Progenitor cell of endocrine pancreas (in vitro differentiated cells): ENCODE data around the gene TIMM29. TPM values are rescaled to one million over a fixed set of nuclear protein-coding genes. Genes with fewer than 3 reads are reported as not detected.
"Not testable (repeated sequence)": the region's sequence is repeated elsewhere in the genome, so short reads cannot be mapped to it uniquely, and the experiment has no call there.

Experiments used
- DNase-seq: peaks from one replicate; pipeline ENCODE4 v3.0.0; 2021; ENCODE audit warnings: low spot score; ENCODE audit not compliant: unreplicated experiment
- H3K27ac Mint-ChIP-seq: 2 replicates; pipeline ENCODE4 v1.8.0; 2021; ENCODE audit warnings: mild to moderate bottlenecking, moderate library complexity, mixed read lengths
- H3K27me3 Mint-ChIP-seq: 2 replicates; pipeline ENCODE4 v1.8.0; 2021; ENCODE audit warnings: mixed read lengths
- H3K36me3 Mint-ChIP-seq: 2 replicates; pipeline ENCODE4 v1.8.0; 2022; ENCODE audit warnings: mixed read lengths; ENCODE audit not compliant: insufficient read depth
- H3K4me1 Mint-ChIP-seq: 2 replicates; pipeline ENCODE4 v1.8.0; 2021; ENCODE audit warnings: low read depth, mixed read lengths
- H3K4me3 Mint-ChIP-seq: 2 replicates; pipeline ENCODE4 v1.8.0; 2021; ENCODE audit warnings: low read depth, mild to moderate bottlenecking, moderate library complexity, mixed read lengths
- H3K9me3 Mint-ChIP-seq: 2 replicates; pipeline ENCODE4 v1.8.0; 2021; ENCODE audit warnings: low read depth, mixed read lengths
- CTCF ChIP-seq: fragments of 200-600 bp; sonication (generic); IDR thresholded peaks from one replicate; pipeline ENCODE4 v1.5.0; 2021; ENCODE audit warnings: antibody characterized with exemption, mild to moderate bottlenecking; ENCODE audit not compliant: unreplicated experiment
- total RNA-seq: library from RNA; stranded (reverse); gene quantifications from 2 replicates; pipeline ENCODE4 v1.2.1, GENCODE V29; 2021

TIMM29 gene
- total RNA-seq, 1 donor from 2014 or later, result 29.4 TPM

GRCh38 chr19:10952809-10953208 is 24.2 kb downstream of the TIMM29 start:
- Mint-ChIP-seq H3K27me3 (no peaks in the 10 kb centered on the region), H3K27ac (no peak overlapping the region), H3K36me3 (no peaks in the 10 kb centered on the region), H3K4me1 (no peaks in the 10 kb centered on the region), H3K4me3 (no peak overlapping the region), H3K9me3 (no peaks in the 10 kb centered on the region)
- no peak for TF ChIP-seq CTCF
- DNase-seq, result no peak

GRCh38 chr19:10959277-10959968 is 30.8 kb downstream of the TIMM29 start:
- not testable (repeated sequence) for H3K27me3 Mint-ChIP-seq, DNase-seq, H3K9me3 Mint-ChIP-seq, H3K36me3 Mint-ChIP-seq
- Mint-ChIP-seq H3K27ac (peak overlapping the region; percentile 98), H3K4me1 (peaks cover 14% of the 10 kb centered on the region), H3K4me3 (peak overlapping the region; percentile 81)

- no peak for TF ChIP-seq CTCF
Observed at GRCh38 chr19:10960314-10961072, 31.9 kb downstream of the TIMM29 start, which contains the start of gene SMARCA4. TSS of gene SMARCA4 (plus strand) at chr19:10961030. CDS start at chr19:10984152, 23,122 bp downstream.

GRCh38 chr19:10961073-10961860 is 32.7 kb downstream of the TIMM29 start:
- H3K9me3 Mint-ChIP-seq, result no peaks in the 10 kb centered on the region
- peak overlapping the region; percentile 97 for H3K27ac Mint-ChIP-seq
- no peaks in the 10 kb centered on the region for H3K27me3 Mint-ChIP-seq
- TF ChIP-seq CTCF, result no peak
- peak overlapping the region; percentile 89 for H3K4me3 Mint-ChIP-seq
- no peak for DNase-seq
- H3K36me3 Mint-ChIP-seq, result peaks cover 6% of the 10 kb centered on the region
- H3K4me1 Mint-ChIP-seq, result peaks cover 21% of the 10 kb centered on the region

More at GRCh38 chr19:10960314-10961072, 31.9 kb downstream of the TIMM29 start, which contains the start of gene SMARCA4:
- Mint-ChIP-seq H3K9me3 (no peaks in the 10 kb centered on the region), H3K27me3 (no peaks in the 10 kb centered on the region), H3K27ac (peak within 1 kb of the TSS; percentile 98), H3K36me3 (peaks cover 4% of the 10 kb centered on the region), H3K4me1 (peaks cover 18% of the 10 kb centered on the region), H3K4me3 (peak within 1 kb of the TSS; percentile 89)
- DNase-seq, result peak; percentile 99

GRCh38 chr19:10962863-10963262 is 34.3 kb downstream of the TIMM29 start:
- Mint-ChIP-seq H3K9me3 (no peaks in the 10 kb centered on the region), H3K27me3 (no peaks in the 10 kb centered on the region), H3K4me1 (peaks cover 27% of the 10 kb centered on the region), H3K27ac (peak overlapping the region; percentile 74), H3K36me3 (peaks cover 6% of the 10 kb centered on the region), H3K4me3 (peak overlapping the region; percentile 89)
- no peak for DNase-seq
- no peak for TF ChIP-seq CTCF
